ENCODE data around the gene CCDC78.

CCDC78 gene

GRCh38 chr16:734208-734980, 8.2 kb upstream of the CCDC78 start:
- Histone ChIP-seq H3K79me2 (no peaks in the 10 kb centered on the region), H3K9ac (no peak overlapping the region), H3K27ac (no peak overlapping the region), H3K4me2 (ENCODE audit: low read length) (no peak overlapping the region), H3K4me3 (ENCODE audit: low read depth, low read length) (no peak overlapping the region), H3K9me3 (ENCODE audit: control insufficient read depth, low read length) (no peaks in the 10 kb centered on the region), H3K4me1 (no peaks in the 10 kb centered on the region), H3K27me3 (ENCODE audit: control insufficient read depth, insufficient read depth, low read length) (no peaks in the 10 kb centered on the region), H2AFZ (no peak overlapping the region), H3K36me3 (ENCODE audit: control insufficient read depth, insufficient read depth, low read length) (no peaks in the 10 kb centered on the region)
- TF ChIP-seq, protein P1, sequence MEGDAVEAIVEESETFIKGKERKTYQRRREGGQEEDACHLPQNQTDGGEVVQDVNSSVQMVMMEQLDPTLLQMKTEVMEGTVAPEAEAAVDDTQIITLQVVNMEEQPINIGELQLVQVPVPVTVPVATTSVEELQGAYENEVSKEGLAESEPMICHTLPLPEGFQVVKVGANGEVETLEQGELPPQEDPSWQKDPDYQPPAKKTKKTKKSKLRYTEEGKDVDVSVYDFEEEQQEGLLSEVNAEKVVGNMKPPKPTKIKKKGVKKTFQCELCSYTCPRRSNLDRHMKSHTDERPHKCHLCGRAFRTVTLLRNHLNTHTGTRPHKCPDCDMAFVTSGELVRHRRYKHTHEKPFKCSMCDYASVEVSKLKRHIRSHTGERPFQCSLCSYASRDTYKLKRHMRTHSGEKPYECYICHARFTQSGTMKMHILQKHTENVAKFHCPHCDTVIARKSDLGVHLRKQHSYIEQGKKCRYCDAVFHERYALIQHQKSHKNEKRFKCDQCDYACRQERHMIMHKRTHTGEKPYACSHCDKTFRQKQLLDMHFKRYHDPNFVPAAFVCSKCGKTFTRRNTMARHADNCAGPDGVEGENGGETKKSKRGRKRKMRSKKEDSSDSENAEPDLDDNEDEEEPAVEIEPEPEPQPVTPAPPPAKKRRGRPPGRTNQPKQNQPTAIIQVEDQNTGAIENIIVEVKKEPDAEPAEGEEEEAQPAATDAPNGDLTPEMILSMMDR (IDR thresholded peaks at IDR 0.05), result no peak

DNA sequence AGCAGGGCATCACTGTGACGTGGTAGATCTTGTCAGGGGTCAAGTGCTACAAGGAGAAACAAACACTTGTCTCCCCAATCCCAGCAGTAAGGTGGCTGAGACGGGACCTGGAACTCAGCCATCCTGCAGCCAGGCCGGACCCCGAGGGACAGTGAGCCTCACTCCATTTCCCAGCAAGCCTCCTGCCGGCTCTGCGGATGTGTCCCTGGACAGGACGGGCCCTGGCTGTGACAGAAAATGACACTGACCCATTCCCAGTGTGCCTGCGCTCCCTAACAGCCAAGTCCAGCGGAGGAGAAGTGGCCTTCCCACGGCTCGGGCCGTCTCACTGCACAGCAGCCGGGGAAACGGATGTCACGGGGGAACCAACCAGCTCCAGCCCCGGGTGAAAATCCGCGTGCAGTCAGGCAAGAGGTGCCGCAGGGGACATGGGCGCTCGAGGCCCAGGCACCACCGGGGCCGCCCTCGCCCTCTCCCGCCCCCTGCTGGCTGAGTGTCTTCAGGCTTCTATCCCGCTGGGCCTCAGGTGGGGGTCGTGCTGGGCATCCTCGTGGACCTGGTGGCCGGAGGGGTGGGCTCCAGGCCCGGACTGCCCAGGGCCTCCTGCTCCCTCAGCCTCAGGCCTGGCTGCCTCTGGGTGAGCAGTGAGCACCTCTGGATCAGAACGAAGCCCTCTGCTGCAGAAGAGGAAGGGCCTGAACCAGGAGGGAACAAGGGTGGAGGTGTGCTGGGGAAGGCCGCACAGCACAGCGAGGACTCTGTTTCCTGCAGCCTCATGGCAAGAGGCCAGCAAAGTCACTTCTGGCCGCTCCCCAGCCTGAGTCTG, 7.4 kb upstream of the CCDC78 start:
- Histone ChIP-seq H3K4me3 (ENCODE audit: low read depth, low read length) (no peak overlapping the region), H3K27ac (no peak overlapping the region), H3K9ac (no peak overlapping the region), H3K4me1 (no peaks in the 10 kb centered on the region), H3K4me2 (ENCODE audit: low read length) (no peak overlapping the region), H3K9me3 (ENCODE audit: control insufficient read depth, low read length) (no peaks in the 10 kb centered on the region), H3K27me3 (ENCODE audit: control insufficient read depth, insufficient read depth, low read length) (no peaks in the 10 kb centered on the region), H3K79me2 (no peaks in the 10 kb centered on the region), H2AFZ (no peak overlapping the region), H3K36me3 (ENCODE audit: control insufficient read depth, insufficient read depth, low read length) (no peaks in the 10 kb centered on the region)
- TF ChIP-seq, protein P1 (IDR thresholded peaks at IDR 0.05), result peak; percentile 15

DNA sequence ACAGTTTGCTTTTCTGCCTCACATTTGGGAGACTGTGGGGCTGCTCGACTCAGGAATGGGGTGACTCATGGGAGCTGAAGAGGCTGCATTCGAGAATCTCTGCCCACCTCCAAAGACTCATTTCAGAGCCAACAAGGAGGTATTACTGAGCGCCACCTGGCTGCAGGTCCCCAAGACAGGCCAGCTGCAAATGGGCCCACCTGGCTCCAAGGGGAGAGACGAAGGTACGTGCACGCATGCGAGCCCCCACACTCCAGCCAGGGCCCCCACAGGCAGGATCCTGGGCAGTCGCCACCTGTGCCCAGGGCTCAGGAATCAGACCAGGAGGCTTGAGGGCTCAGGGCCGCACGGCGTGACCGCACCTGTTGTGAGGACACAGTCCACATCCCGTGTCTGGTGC, 6.7 kb upstream of the CCDC78 start:
- no peaks in the 10 kb centered on the region for H3K79me2 ChIP-seq
- no peaks in the 10 kb centered on the region for H3K27me3 ChIP-seq (ENCODE audit: control insufficient read depth, insufficient read depth, low read length)
- H3K36me3 ChIP-seq (ENCODE audit: control insufficient read depth, insufficient read depth, low read length), result no peaks in the 10 kb centered on the region
- no peak overlapping the region for H3K4me2 ChIP-seq (ENCODE audit: low read length)
- TF ChIP-seq, protein P1 (IDR thresholded peaks at IDR 0.05), result no peak
- H2AFZ ChIP-seq, result no peak overlapping the region
- H3K4me3 ChIP-seq (ENCODE audit: low read depth, low read length), result no peak overlapping the region
- no peaks in the 10 kb centered on the region for H3K9me3 ChIP-seq (ENCODE audit: control insufficient read depth, low read length)
- H3K4me1 ChIP-seq, result no peaks in the 10 kb centered on the region
- no peak overlapping the region for H3K27ac ChIP-seq
- no peak overlapping the region for H3K9ac ChIP-seq

- H3K9ac ChIP-seq, result no peak overlapping the region
- H3K36me3 ChIP-seq (ENCODE audit: control insufficient read depth, insufficient read depth, low read length), result no peaks in the 10 kb centered on the region
- peaks cover 3% of the 10 kb centered on the region for H3K4me1 ChIP-seq
- no peak overlapping the region for H3K4me3 ChIP-seq (ENCODE audit: low read depth, low read length)
- no peaks in the 10 kb centered on the region for H3K79me2 ChIP-seq
- H3K27ac ChIP-seq, result no peak overlapping the region
- H3K4me2 ChIP-seq (ENCODE audit: low read length), result no peak overlapping the region
- H2AFZ ChIP-seq, result no peak overlapping the region
- H3K27me3 ChIP-seq (ENCODE audit: control insufficient read depth, insufficient read depth, low read length), result no peaks in the 10 kb centered on the region
- TF ChIP-seq, protein P1 (IDR thresholded peaks at IDR 0.05), result no peak
- H3K9me3 ChIP-seq (ENCODE audit: control insufficient read depth, low read length), result no peaks in the 10 kb centered on the region
Measured at GRCh38 chr16:732332-732731, 6.1 kb upstream of the CCDC78 start.

Measured in parathyroid adenoma (tissue), 2 donors.